22Rv1 (cell line): ENCODE measurements around the gene RAP1GAP2.

Experiments used
- ZFX ChIP-seq: fragments of 450-650 bp; IDR thresholded peaks from 2 replicates; pipeline ENCODE4 v1.6.1; 2017; ENCODE audit warnings: antibody characterized with exemption, borderline replicate concordance
- TF ChIP-seq, protein P1 (sequence below): fragments of 450-650 bp; IDR thresholded peaks from 2 replicates; pipeline ENCODE4 v1.5.1; 2017; ENCODE audit warnings: mild to moderate bottlenecking

DNA sequence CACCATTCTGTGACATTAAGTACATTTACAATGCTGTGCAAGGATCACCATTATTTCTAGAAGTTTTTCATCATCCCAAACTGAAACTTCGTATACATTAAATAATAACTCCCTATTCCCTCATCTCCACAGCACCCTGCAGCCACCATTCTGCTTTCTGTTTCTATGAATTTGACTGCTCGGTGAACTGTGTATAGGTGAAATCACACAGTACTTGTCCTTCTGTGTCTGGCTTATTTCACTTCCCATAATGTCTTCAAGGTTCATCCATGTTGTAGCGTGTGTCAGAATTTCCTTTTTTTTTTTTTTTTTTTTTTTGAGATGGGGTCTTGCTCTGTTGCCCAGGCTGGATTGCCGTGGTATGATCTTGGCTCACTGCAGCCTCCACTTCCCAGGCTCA, 20.4 kb downstream of the RAP1GAP2 start:
- TF ChIP-seq, protein P1, sequence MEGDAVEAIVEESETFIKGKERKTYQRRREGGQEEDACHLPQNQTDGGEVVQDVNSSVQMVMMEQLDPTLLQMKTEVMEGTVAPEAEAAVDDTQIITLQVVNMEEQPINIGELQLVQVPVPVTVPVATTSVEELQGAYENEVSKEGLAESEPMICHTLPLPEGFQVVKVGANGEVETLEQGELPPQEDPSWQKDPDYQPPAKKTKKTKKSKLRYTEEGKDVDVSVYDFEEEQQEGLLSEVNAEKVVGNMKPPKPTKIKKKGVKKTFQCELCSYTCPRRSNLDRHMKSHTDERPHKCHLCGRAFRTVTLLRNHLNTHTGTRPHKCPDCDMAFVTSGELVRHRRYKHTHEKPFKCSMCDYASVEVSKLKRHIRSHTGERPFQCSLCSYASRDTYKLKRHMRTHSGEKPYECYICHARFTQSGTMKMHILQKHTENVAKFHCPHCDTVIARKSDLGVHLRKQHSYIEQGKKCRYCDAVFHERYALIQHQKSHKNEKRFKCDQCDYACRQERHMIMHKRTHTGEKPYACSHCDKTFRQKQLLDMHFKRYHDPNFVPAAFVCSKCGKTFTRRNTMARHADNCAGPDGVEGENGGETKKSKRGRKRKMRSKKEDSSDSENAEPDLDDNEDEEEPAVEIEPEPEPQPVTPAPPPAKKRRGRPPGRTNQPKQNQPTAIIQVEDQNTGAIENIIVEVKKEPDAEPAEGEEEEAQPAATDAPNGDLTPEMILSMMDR: no peak
- no peak for TF ChIP-seq ZFX
